ENCODE data around the gene ABHD2. TPM values are rescaled to one million over a fixed set of nuclear protein-coding genes. Genes with fewer than 3 reads are reported as not detected.

ABHD2 gene
- total RNA-seq, 1 donor from 2014 or later, result 202 TPM

DNA sequence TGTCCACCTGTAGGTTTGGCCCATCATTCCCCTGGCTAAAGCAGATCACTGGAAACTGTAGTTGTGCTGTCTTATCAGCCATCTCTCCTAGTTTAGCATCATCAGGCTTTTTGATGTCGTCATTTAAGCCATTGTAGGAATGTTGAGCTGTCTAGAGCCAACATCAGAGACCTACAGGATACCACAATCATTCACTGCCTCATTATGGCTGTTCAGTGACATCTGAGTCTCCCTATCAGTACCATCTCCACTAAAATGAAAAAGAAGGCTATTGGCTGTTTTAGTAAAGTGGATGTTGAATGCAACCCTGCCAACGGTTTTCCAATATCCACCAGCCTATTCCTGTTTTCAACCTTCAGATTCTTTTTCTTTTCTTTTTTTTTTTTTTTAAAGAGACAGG is 103.9 kb downstream of the ABHD2 start:
- DNase-seq, result no peak

GRCh38 chr15:89192766-89193165 is 104.5 kb downstream of the ABHD2 start:
- no peak for TF ChIP-seq CTCF (IDR thresholded peaks at IDR 0.05)
- no peak overlapping the region for H3K27ac ChIP-seq
- H3K9me3 ChIP-seq, result no peaks in the 10 kb centered on the region
- peaks cover 20% of the 10 kb centered on the region for H3K4me1 ChIP-seq
- no peak overlapping the region for H3K4me3 ChIP-seq
- intact Hi-C loops (cut with DNase I), result no loop called here
- peaks cover 100% of the 10 kb centered on the region for H3K36me3 ChIP-seq
- ATAC-seq, result no peak
- no peaks in the 10 kb centered on the region for H3K27me3 ChIP-seq (ENCODE audit: low read depth)
- no peak for DNase-seq

More for the DNA sequence above, 103.9 kb downstream of the ABHD2 start:
- Histone ChIP-seq H3K27ac (no peak overlapping the region), H3K36me3 (peaks cover 99% of the 10 kb centered on the region), H3K27me3 (ENCODE audit: low read depth) (no peaks in the 10 kb centered on the region), H3K9me3 (no peaks in the 10 kb centered on the region), H3K4me3 (no peak overlapping the region), H3K4me1 (peaks cover 16% of the 10 kb centered on the region)
- no peak for ATAC-seq
- intact Hi-C loops (cut with DNase I), result no loop called here
- no peak for TF ChIP-seq CTCF (IDR thresholded peaks at IDR 0.05)

DNA sequence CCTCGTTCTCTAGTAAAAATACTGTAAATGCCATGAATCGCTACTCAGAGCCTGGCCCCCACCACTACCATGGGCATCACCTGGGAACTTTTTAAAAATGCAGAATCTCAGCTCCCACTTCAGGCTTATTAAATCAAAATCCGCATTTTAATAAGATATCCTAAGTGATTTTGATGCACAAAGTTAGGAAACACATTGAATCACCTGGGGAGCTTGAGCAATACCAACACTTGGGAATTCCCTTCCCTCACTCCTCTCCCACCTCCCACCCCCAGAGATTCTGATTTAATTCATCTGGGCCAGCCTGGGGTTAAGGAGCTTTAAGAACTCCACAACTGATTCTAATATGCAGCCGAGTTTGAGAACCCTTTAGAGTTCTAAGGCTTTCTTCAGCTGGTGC is 106.4 kb downstream of the ABHD2 start:
- ATAC-seq (no peak), DNase-seq (no peak)
- Histone ChIP-seq H3K36me3 (peaks cover 100% of the 10 kb centered on the region), H3K9me3 (no peaks in the 10 kb centered on the region), H3K27me3 (ENCODE audit: low read depth) (no peaks in the 10 kb centered on the region), H3K4me3 (no peak overlapping the region), H3K27ac (no peak overlapping the region), H3K4me1 (peaks cover 13% of the 10 kb centered on the region)
- intact Hi-C loops (cut with DNase I), result no loop called here
- TF ChIP-seq CTCF (IDR thresholded peaks at IDR 0.05), result no peak

GRCh38 chr15:89195836-89196235 is 107.6 kb downstream of the ABHD2 start:
- intact Hi-C loops (cut with DNase I), result no loop called here
- ATAC-seq (no peak), DNase-seq (no peak)
- Histone ChIP-seq H3K4me1 (peaks cover 13% of the 10 kb centered on the region), H3K9me3 (no peaks in the 10 kb centered on the region), H3K4me3 (no peak overlapping the region), H3K36me3 (peaks cover 99% of the 10 kb centered on the region), H3K27ac (no peak overlapping the region), H3K27me3 (ENCODE audit: low read depth) (no peaks in the 10 kb centered on the region)
- TF ChIP-seq CTCF (IDR thresholded peaks at IDR 0.05), result no peak

- Histone ChIP-seq H3K36me3 (peaks cover 96% of the 10 kb centered on the region), H3K9me3 (no peaks in the 10 kb centered on the region), H3K4me3 (no peak overlapping the region), H3K27ac (no peak overlapping the region), H3K27me3 (ENCODE audit: low read depth) (no peaks in the 10 kb centered on the region), H3K4me1 (peaks cover 13% of the 10 kb centered on the region)
- DNase-seq, result no peak
- no peak for ATAC-seq
- intact Hi-C loops (cut with DNase I), result no loop called here
- no peak for TF ChIP-seq CTCF (IDR thresholded peaks at IDR 0.05)
Measured at GRCh38 chr15:89196241-89196640, 108.0 kb downstream of the ABHD2 start.

DNA sequence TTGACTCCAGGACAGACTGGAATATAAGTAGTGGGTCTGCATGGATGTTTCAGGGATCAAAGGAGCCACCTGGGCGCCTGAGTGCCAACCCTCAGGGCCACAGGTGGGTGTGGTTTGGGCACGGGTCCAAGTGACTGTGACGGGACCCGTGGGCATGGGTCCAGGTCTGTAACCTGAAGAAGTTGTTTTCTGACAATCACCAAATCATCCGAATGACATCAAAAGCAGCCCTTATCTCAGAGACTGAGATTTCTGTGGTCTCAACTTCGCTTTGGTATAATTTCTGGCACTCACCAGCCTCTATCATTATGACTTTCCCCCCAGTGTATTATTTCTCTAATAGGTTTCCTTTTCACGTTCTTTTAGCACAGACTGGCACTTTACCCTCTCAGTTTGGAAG is 108.7 kb downstream of the ABHD2 start:
- Histone ChIP-seq H3K27ac (peak overlapping the region; percentile 53), H3K27me3 (ENCODE audit: low read depth) (no peaks in the 10 kb centered on the region), H3K4me3 (no peak overlapping the region), H3K4me1 (peaks cover 13% of the 10 kb centered on the region), H3K9me3 (no peaks in the 10 kb centered on the region), H3K36me3 (peaks cover 88% of the 10 kb centered on the region)
- DNase-seq, result no peak
- intact Hi-C loops (cut with DNase I), result no loop called here
- no peak for TF ChIP-seq CTCF (IDR thresholded peaks at IDR 0.05)
- peak in 1 of 2 donors; percentile 26 for ATAC-seq
